Endothelial cell of umbilical vein (primary cell): ENCODE results near the gene WDPCP. TPM values are rescaled to one million over a fixed set of nuclear protein-coding genes. Genes with fewer than 3 reads are reported as not detected.

Experiments used
- BruUV-seq: library from RNA; stranded (reverse); fragments of 400-500 nt; replicated peaks from 2 replicates; lab custom pipeline; 2021; lab: Mats Ljungman, UMichigan
- CTCF ChIA-PET: fragments of 300-600, 350-600 bp; sonication (Branson Sonifier 250); formaldehyde crosslinking; loops from one replicate; lab custom pipeline; 2021; ENCODE audit warnings: antibody characterized with exemption, inconsistent platforms; lab: Charles Lee
- POLR2A ChIA-PET: fragments of 300-600, 350-600 bp; sonication (Branson Sonifier 250); formaldehyde crosslinking; loops from one replicate; lab custom pipeline; 2021; ENCODE audit warnings: antibody characterized with exemption, inconsistent platforms; lab: Charles Lee
- DNase-seq: peaks from one replicate; pipeline ENCODE4 v3.0.0-alpha.2; 2011; ENCODE audit warnings: low read depth, low spot score
- FAIRE-seq: peaks from 2 replicates; lab custom pipeline; 2011; peaks lifted over from hg19 to GRCh38; lab: Jason Lieb, UNC
- H2AFZ ChIP-seq: 2 replicates; pipeline ENCODE4 v1.6.0; 2012; ENCODE audit warnings: low read depth, low read length, control low read depth, inconsistent platforms
- H3K27ac ChIP-seq: 2 replicates; pipeline ENCODE4 v1.5.1; 2011; ENCODE audit warnings: low read depth, mild to moderate bottlenecking, control low read depth, low read length, moderate library complexity; ENCODE audit not compliant: insufficient read depth
- H3K27me3 ChIP-seq, 2 experiments: 2 replicates each; pipeline versions ENCODE4 v1.6.0 to v1.6.1; 2011; ENCODE audit warnings: low read length in 2 of 2, mixed read lengths in 1 of 2; ENCODE audit not compliant: control insufficient read depth in 2 of 2, insufficient read depth in 2 of 2
- H3K36me3 ChIP-seq, 2 experiments: 2 replicates in 1 of 2; 3 replicates in 1 of 2; pipeline ENCODE4 v1.5.1; 2011; ENCODE audit warnings: low read length in 2 of 2, mild to moderate bottlenecking in 1 of 2, moderate library complexity in 1 of 2; ENCODE audit not compliant: control insufficient read depth in 2 of 2, insufficient read depth in 2 of 2; ENCODE audit errors: extremely low read depth in 1 of 2
- H3K4me1 ChIP-seq: 3 replicates; pipeline ENCODE4 v1.5.1; 2011; ENCODE audit warnings: mild to moderate bottlenecking, low read length; ENCODE audit not compliant: control insufficient read depth, insufficient read depth; ENCODE audit errors: extremely low read depth
- H3K4me2 ChIP-seq: 2 replicates; pipeline ENCODE4 v1.6.1; 2011; ENCODE audit warnings: low read length, control low read depth, mixed read lengths; ENCODE audit not compliant: insufficient read depth
- H3K4me3 ChIP-seq, 3 experiments: fragments of 200-600 bp in 1 of 3; sonication (generic), shearing (Covaris generic) in 1 of 3; replicated peaks in 1 of 3; 2 replicates each; pipeline ENCODE4 v1.5.1; 2011 to 2016; ENCODE audit warnings: control low read depth in 3 of 3, low read length in 3 of 3, mild to moderate bottlenecking in 2 of 3, inconsistent platforms in 1 of 3, low read depth in 1 of 3, moderate library complexity in 1 of 3; ENCODE audit not compliant: insufficient read depth in 1 of 3
- H3K79me2 ChIP-seq: 2 replicates; pipeline ENCODE4 v1.6.0; 2012; ENCODE audit warnings: low read length, inconsistent platforms; ENCODE audit not compliant: control insufficient read depth, insufficient read depth
- H3K9ac ChIP-seq: replicated peaks from 2 replicates; pipeline ENCODE3; 2011; ENCODE audit warnings: low read length, control low read depth; ENCODE audit not compliant: insufficient read depth; ENCODE audit errors: extremely low read depth
- H3K9me1 ChIP-seq: replicated peaks from 3 replicates; pipeline ENCODE4 v1.6.0; 2011; ENCODE audit warnings: mild to moderate bottlenecking, low read length; ENCODE audit not compliant: control insufficient read depth, insufficient read depth; ENCODE audit errors: extremely low read depth
- H3K9me3 ChIP-seq: replicated peaks from 2 replicates; pipeline ENCODE4 v1.5.1; 2012; ENCODE audit warnings: low read length, inconsistent platforms; ENCODE audit not compliant: control insufficient read depth, insufficient read depth
- H4K20me1 ChIP-seq: replicated peaks from 2 replicates; pipeline ENCODE3; 2011; ENCODE audit warnings: mild to moderate bottlenecking, low read length; ENCODE audit not compliant: control insufficient read depth, insufficient read depth; ENCODE audit errors: extremely low read depth
- CTCF ChIP-seq, 2 donors: IDR thresholded peaks; 1 replicate in 1 of 2; 2 replicates in 1 of 2; pipeline ENCODE4 v1.5.1; 2011; ENCODE audit warnings: low read length in 2 of 2, mild to moderate bottlenecking in 2 of 2, moderate library complexity in 2 of 2, control low read depth in 1 of 2, inconsistent platforms in 1 of 2, low read depth in 1 of 2; ENCODE audit not compliant: insufficient read depth in 1 of 2; ENCODE audit errors: extremely low read depth in 1 of 2
- EZH2 ChIP-seq: IDR thresholded peaks from 2 replicates; pipeline ENCODE4 v1.6.1; 2012; ENCODE audit warnings: borderline replicate concordance, low read depth, mild to moderate bottlenecking, moderate library complexity, low read length, inconsistent platforms; ENCODE audit not compliant: severe bottlenecking
- FOS ChIP-seq: IDR thresholded peaks from 2 replicates; pipeline ENCODE4 v1.6.1; 2011; ENCODE audit warnings: mild to moderate bottlenecking, low read length, moderate library complexity, borderline replicate concordance; ENCODE audit not compliant: insufficient read depth
- GATA2 ChIP-seq: IDR thresholded peaks from 2 replicates; pipeline ENCODE4 v1.7.0; 2011; ENCODE audit warnings: low read depth, mild to moderate bottlenecking, moderate library complexity, mixed read lengths, low read length; ENCODE audit not compliant: insufficient read length, insufficient read depth
- JUN ChIP-seq: IDR thresholded peaks from 2 replicates; pipeline ENCODE4 v1.6.1; 2011; ENCODE audit warnings: borderline replicate concordance, low read depth; ENCODE audit not compliant: insufficient read length, insufficient read depth
- MYC ChIP-seq: IDR thresholded peaks from one replicate; pipeline ENCODE4 v1.6.1; 2011; ENCODE audit warnings: mild to moderate bottlenecking, low read depth, low read length
- POLR2A ChIP-seq: IDR thresholded peaks from 2 replicates; pipeline ENCODE4 v1.6.1; 2012; ENCODE audit warnings: low read depth, mild to moderate bottlenecking, control low read depth, low read length
- POLR2AphosphoS5 ChIP-seq: IDR thresholded peaks from 2 replicates; pipeline ENCODE4 v1.6.1; 2012; ENCODE audit warnings: low read depth, mild to moderate bottlenecking, control low read depth, low read length, moderate library complexity; ENCODE audit not compliant: insufficient read depth
- dilution Hi-C: fragments of 300-500 bp; cut with MboI; formaldehyde crosslinking; loops from one replicate; pipeline ENCODE4 v1.15.0; 2019; ENCODE audit warnings: low sequenced_read_pairs; ENCODE audit not compliant: extremely low pct_ligation_motif_present
- intact Hi-C: fragments of 100-400 bp; cut with micrococcal nuclease; formaldehyde crosslinking; loops from one replicate; pipeline ENCODE4 v1.10.0; 2022
- polyA plus RNA-seq, 4 experiments: library from polyadenylated mRNA; depleted of rRNA in 3 of 4; stranded (reverse) in 3 of 4; unstranded in 1 of 4; fragments of >200 nt; gene quantifications; 2 replicates each; pipeline versions ENCODE4 v1.2.1 to v1.2.3, GENCODE V29; 2011 to 2012; ENCODE audit warnings: missing spikeins in 1 of 4
- total RNA-seq: library from RNA; stranded (reverse); gene quantifications from 2 replicates; pipeline ENCODE4 v1.2.3, GENCODE V29; 2021
- TF ChIP-seq, protein P1 (sequence below): IDR thresholded peaks from 2 replicates; pipeline ENCODE4 v1.6.1; 2011; ENCODE audit not compliant: insufficient read depth, insufficient read length

The WDPCP gene
- total and polyA plus RNA-seq, 2 donors (not counting 3 experiments of a cell fraction or from before 2014, with no cell fraction given) = 4.0 to 8.8 TPM

DNA sequence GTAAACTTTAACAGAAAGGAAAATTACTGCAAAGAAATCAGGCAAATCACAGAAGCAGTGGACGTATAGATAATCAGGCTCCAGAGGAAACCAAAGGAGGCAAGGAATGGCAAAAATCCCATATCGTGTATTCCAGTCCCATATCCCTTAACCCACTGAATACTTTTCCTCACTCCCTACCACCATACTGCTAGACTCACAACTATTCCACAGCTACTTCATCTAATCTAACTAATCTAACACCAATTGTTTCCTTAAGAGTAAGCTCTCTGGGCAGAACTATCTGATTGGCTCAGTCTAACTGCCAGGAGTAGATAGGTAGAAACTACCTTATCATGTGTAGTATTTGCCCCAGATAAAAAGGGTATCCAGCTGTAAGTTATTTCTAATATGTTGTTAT is 16.3 kb downstream of the WDPCP start:
- Histone ChIP-seq H3K4me3 (no peak overlapping the region), H3K4me2 (no peak overlapping the region)
- intact Hi-C loops = no loop called here

GRCh38 chr2:63571291-63571690 is 17.0 kb downstream of the WDPCP start:
- no peak overlapping the region for H3K4me2 ChIP-seq
- H3K36me3 ChIP-seq = no peaks in the 10 kb centered on the region
- FAIRE-seq = no peak
- H3K4me3 ChIP-seq = no peak overlapping the region
- no peak overlapping the region for H2AFZ ChIP-seq
- ChIA-PET POLR2A (no interaction called here), CTCF (no interaction called here)
- no peak for TF ChIP-seq POLR2A
- TF ChIP-seq MYC = no peak
- no peak for TF ChIP-seq GATA2
- no peak for TF ChIP-seq CTCF (IDR thresholded peaks at IDR 0.05; ENCODE audit: extremely low read depth in 1 of 2, insufficient read depth in 1 of 2, low read depth in 1 of 2, low read length in 2 of 2)
- no peak for TF ChIP-seq POLR2AphosphoS5
- no peak for TF ChIP-seq EZH2
- no peak for TF ChIP-seq JUN
- TF ChIP-seq FOS = no peak
- TF ChIP-seq, protein P1, sequence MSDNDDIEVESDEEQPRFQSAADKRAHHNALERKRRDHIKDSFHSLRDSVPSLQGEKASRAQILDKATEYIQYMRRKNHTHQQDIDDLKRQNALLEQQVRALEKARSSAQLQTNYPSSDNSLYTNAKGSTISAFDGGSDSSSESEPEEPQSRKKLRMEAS = no peak
- no TSS peak for BruUV-seq
- H4K20me1 ChIP-seq = no peaks in the 10 kb centered on the region
- H3K4me1 ChIP-seq = no peaks in the 10 kb centered on the region
- no peak overlapping the region for H3K27ac ChIP-seq
- DNase-seq = peak; percentile 81
- no peaks in the 10 kb centered on the region for H3K27me3 ChIP-seq
- H3K9me3 ChIP-seq = no peaks in the 10 kb centered on the region
- dilution Hi-C loops (no loop called here), intact Hi-C loops (no loop called here)
- no peaks in the 10 kb centered on the region for H3K79me2 ChIP-seq
- H3K9me1 ChIP-seq = no peaks in the 10 kb centered on the region
- no peak overlapping the region for H3K9ac ChIP-seq

More for the DNA sequence above, 16.3 kb downstream of the WDPCP start:
- TF ChIP-seq FOS = no peak
- no peaks in the 10 kb centered on the region for H3K9me1 ChIP-seq
- no peak overlapping the region for H3K9ac ChIP-seq
- no peak overlapping the region for H2AFZ ChIP-seq
- no peaks in the 10 kb centered on the region for H3K9me3 ChIP-seq
- no peaks in the 10 kb centered on the region for H3K4me1 ChIP-seq
- dilution Hi-C loops = no loop called here
- DNase-seq = peak; percentile 15
- ChIA-PET CTCF (interaction anchor here (1.0 kb wide), 1 partner anchor 46 kb away, joined by 3 read pairs; no protein-coding TSS in a partner anchor), POLR2A (no interaction called here)
- BruUV-seq = no TSS peak
- H3K36me3 ChIP-seq = no peaks in the 10 kb centered on the region
- H3K27me3 ChIP-seq = no peaks in the 10 kb centered on the region
- no peaks in the 10 kb centered on the region for H3K79me2 ChIP-seq
- H3K27ac ChIP-seq = no peak overlapping the region
- H4K20me1 ChIP-seq = no peaks in the 10 kb centered on the region
- no peak for FAIRE-seq
